A549 (cell line): Measurements from ENCODE around the gene ABHD2. TPM values are rescaled to one million over a fixed set of nuclear protein-coding genes. Genes with fewer than 3 reads are reported as not detected.

Source experiments
- ATAC-seq, 2 experiments: fragments of 200-7000 bp in 1 of 2; fragments of >200 bp in 1 of 2; cut with Nextera tagmentation in 1 of 2; cut with Tn5 transposase in 1 of 2; 3 replicates each; pipeline versions ENCODE4 v1.8.0 to v1.9.1; 2018 to 2020; ENCODE audit warnings: mild to moderate bottlenecking in 1 of 2, moderate library complexity in 1 of 2
- CTCF ChIA-PET: fragments of 300-600 bp; sonication (Branson Sonifier 250); formaldehyde crosslinking; extraction: SDS; loops from one replicate; lab custom pipeline; 2021; ENCODE audit warnings: antibody characterized with exemption, inconsistent platforms; lab: Yijun Ruan, JAX
- POLR2A ChIA-PET: fragments of 350-600 bp; formaldehyde crosslinking; extraction: SDS; loops from one replicate; lab custom pipeline; 2021; ENCODE audit warnings: antibody characterized with exemption, inconsistent platforms; lab: Yijun Ruan, JAX
- DNase-seq, 2 experiments: peaks; one replicate each; pipeline versions ENCODE4 v3.0.0 to v3.0.0-alpha.2; 2011 to 2016; ENCODE audit warnings: low read depth in 1 of 2, low spot score in 1 of 2
- FAIRE-seq: peaks from 2 replicates; lab custom pipeline; 2011; peaks lifted over from hg19 to GRCh38; lab: Jason Lieb, UNC
- H3K27ac ChIP-seq, 2 experiments: fragments of >200 bp; sonication (Bioruptor Twin); formaldehyde crosslinking; 3 replicates each; pipeline ENCODE4 v1.5.1; 2016 to 2017
- H3K4me1 ChIP-seq: fragments of >200 bp; sonication (Bioruptor Twin); formaldehyde crosslinking; 3 replicates; pipeline ENCODE4 v1.6.1; 2016
- H3K4me2 ChIP-seq: fragments of >200 bp; sonication (Bioruptor Twin); formaldehyde crosslinking; 3 replicates; pipeline ENCODE4 v1.6.1; 2016
- H3K4me3 ChIP-seq: fragments of >200 bp; sonication (Bioruptor Twin); formaldehyde crosslinking; 3 replicates; pipeline ENCODE4 v1.5.1; 2016
- H3K9me3 ChIP-seq: fragments of >200 bp; sonication (Bioruptor Twin); formaldehyde crosslinking; 3 replicates; pipeline ENCODE4 v1.6.1; 2016
- E2F6 ChIP-seq: IDR thresholded peaks from 2 replicates; pipeline ENCODE4 v1.6.1; 2012; ENCODE audit warnings: low read depth, borderline replicate concordance
- EHF ChIP-seq: fragments of 250-450 bp; sonication (Bioruptor Pico); IDR thresholded peaks from 2 replicates; pipeline ENCODE4 v1.5.0; 2020; ENCODE audit warnings: mild to moderate bottlenecking
- ESRRA ChIP-seq: fragments of 150-350 bp; IDR thresholded peaks from 2 replicates; pipeline ENCODE4 v1.6.1; 2014; ENCODE audit warnings: mild to moderate bottlenecking, low read length, borderline replicate concordance
- GATA3 ChIP-seq: IDR thresholded peaks from 2 replicates; pipeline ENCODE4 v1.6.1; 2012; ENCODE audit warnings: borderline replicate concordance
- HDAC2 ChIP-seq: fragments of 200-600 bp; sonication (generic); IDR thresholded peaks from 2 replicates; pipeline ENCODE4 v1.6.1; 2016
- JUN ChIP-seq, 2 experiments: fragments of >200 bp; sonication (Bioruptor Twin); formaldehyde crosslinking; IDR thresholded peaks; 2 replicates in 1 of 2; 3 replicates in 1 of 2; pipeline ENCODE4 v1.6.1; 2016 to 2017
- JUNB ChIP-seq: fragments of >200 bp; sonication (Bioruptor Twin); formaldehyde crosslinking; IDR thresholded peaks from 2 replicates; pipeline ENCODE4 v1.6.1; 2016
- KDM1A ChIP-seq: fragments of 200-600 bp; sonication (generic); IDR thresholded peaks from 2 replicates; pipeline ENCODE4 v1.6.1; 2016; ENCODE audit warnings: low read depth, mild to moderate bottlenecking
- KDM5A ChIP-seq: fragments of 200-600 bp; sonication (generic); IDR thresholded peaks from 2 replicates; pipeline ENCODE4 v1.6.1; 2016; ENCODE audit warnings: antibody characterized with exemption, mild to moderate bottlenecking
- MAFK ChIP-seq: fragments of 450-650 bp; IDR thresholded peaks from 2 replicates; pipeline ENCODE4 v1.6.1; 2014; ENCODE audit not compliant: partially characterized antibody
- PBX3 ChIP-seq: IDR thresholded peaks from 2 replicates; pipeline ENCODE4 v1.6.1; 2012
- PHF8 ChIP-seq: fragments of 200-600 bp; sonication (generic); IDR thresholded peaks from 2 replicates; pipeline ENCODE4 v1.6.1; 2016; ENCODE audit warnings: low read depth, mild to moderate bottlenecking, antibody characterized with exemption, moderate library complexity, borderline replicate concordance
- RCOR1 ChIP-seq: fragments of 150-350 bp; IDR thresholded peaks from 2 replicates; pipeline ENCODE4 v1.6.1; 2014; ENCODE audit warnings: antibody characterized with exemption, low read length, low read depth
- RFX5 ChIP-seq: fragments of 450-650 bp; IDR thresholded peaks from 2 replicates; pipeline ENCODE4 v1.7.1; 2014; ENCODE audit warnings: antibody characterized with exemption, mild to moderate bottlenecking, moderate library complexity
- RNF2 ChIP-seq: fragments of 200-600 bp; sonication (generic); IDR thresholded peaks from 2 replicates; pipeline ENCODE4 v1.6.1; 2016; ENCODE audit warnings: low read depth, mild to moderate bottlenecking, antibody characterized with exemption, moderate library complexity, borderline replicate concordance
- SMC3 ChIP-seq: fragments of >200 bp; sonication (Bioruptor Twin); formaldehyde crosslinking; IDR thresholded peaks from 3 replicates; pipeline ENCODE4 v1.6.1; 2018; ENCODE audit warnings: inconsistent platforms
- SREBF2 ChIP-seq: fragments of 450-650 bp; IDR thresholded peaks from 2 replicates; pipeline ENCODE4 v1.6.1; 2014; ENCODE audit warnings: mild to moderate bottlenecking, moderate library complexity
- TP53 ChIP-seq: fragments of 250-450 bp; sonication (Bioruptor Pico); IDR thresholded peaks from 2 replicates; pipeline ENCODE4 v1.5.0; 2021; ENCODE audit warnings: mild to moderate bottlenecking, moderate library complexity
- USF2 ChIP-seq: fragments of 450-650 bp; IDR thresholded peaks from 2 replicates; pipeline ENCODE4 v1.6.1; 2014; ENCODE audit warnings: antibody characterized with exemption
- ZSCAN20 ChIP-seq: fragments of 250-450 bp; sonication (Bioruptor Pico); IDR thresholded peaks from 2 replicates; pipeline ENCODE4 v1.8.0; 2022; ENCODE audit warnings: mild to moderate bottlenecking, moderate library complexity
- WGBS: methylation state at CpG from one replicate; pipeline ENCODE4 v1.1.6; 2017; ENCODE audit errors: missing lambda C conversion rate; 5-methylcytosine and 5-hydroxymethylcytosine counted together
- polyA plus RNA-seq, 4 experiments: library from polyadenylated mRNA; depleted of rRNA in 3 of 4; stranded (reverse); fragments of >200 nt; fragmentation: RNase III in 1 of 4; extraction: RNeasy Plus Mini Kit Qiagen cat#74134 plus additional on column Dnase treatment in 1 of 4; gene quantifications; 2 replicates in 3 of 4; 3 replicates in 1 of 4; pipeline ENCODE4 v1.2.3, GENCODE V29; 2011 to 2017

Gene ABHD2
- polyA plus RNA-seq, 2 of the 4 experiments (the other 2 are of a cell fraction), result 36.2 to 63.3 TPM

GRCh38 chr15:89150762-89151664, 62.8 kb downstream of the ABHD2 start:
- H3K27ac ChIP-seq, result no peak overlapping the region
- TF ChIP-seq SREBF2 (no peak), RFX5 (no peak), GATA3 (no peak), HDAC2 (no peak), PHF8 (no peak), MAFK (peak; percentile 24)
- ATAC-seq (no peak), DNase-seq (no peak), FAIRE-seq (no peak)
- no peak overlapping the region for H3K4me3 ChIP-seq
- peaks cover 7% of the 10 kb centered on the region; the same call in 2 of the 3 replicates for H3K4me1 ChIP-seq
- no peaks in the 10 kb centered on the region for H3K9me3 ChIP-seq
- WGBS, result 90% methylated on average over 12 of the region's 12 CpGs
- ChIA-PET CTCF (interaction anchor here (0.8 to 9.8 kb wide), 12 partner anchors 8 to 254 kb away, joined by 3 to 126 read pairs (median 6); no protein-coding TSS in a partner anchor), POLR2A (no interaction called here)
- H3K4me2 ChIP-seq, result no peak overlapping the region

- H3K4me1 ChIP-seq, result no peaks in the 10 kb centered on the region
- H3K4me2 ChIP-seq, result no peak overlapping the region
- no peak overlapping the region for H3K4me3 ChIP-seq
- ATAC-seq, result no peak
- TF ChIP-seq EHF (no peak), SMC3 (no peak), E2F6 (no peak), TP53 (no peak), PBX3 (no peak)
- TF ChIP-seq, all 56 proteins: peak for 0
- Histone ChIP-seq H3K9me3 (no peaks in the 10 kb centered on the region), H3K27ac (no peak overlapping the region)
- no peak for DNase-seq
- CTCF ChIA-PET, result interaction anchor here (0.6 to 15.4 kb wide), 4 partner anchors 10 to 243 kb away, joined by 3 to 203 read pairs (median 15); no protein-coding TSS in a partner anchor
- no peak for FAIRE-seq
- POLR2A ChIA-PET, result no interaction called here
- 96% methylated on average over 10 of the region's 10 CpGs for WGBS
Measured at GRCh38 chr15:89155122-89155521, 66.9 kb downstream of the ABHD2 start.

- ATAC-seq, result no peak
- Histone ChIP-seq H3K4me1 (no peaks in the 10 kb centered on the region), H3K4me2 (no peak overlapping the region), H3K27ac (no peak overlapping the region), H3K4me3 (no peak overlapping the region), H3K9me3 (no peaks in the 10 kb centered on the region)
- POLR2A ChIA-PET, result no interaction called here
- no peak for FAIRE-seq
- DNase-seq, result no peak
- TF ChIP-seq KDM5A (no peak), JUNB (no peak), E2F6 (no peak), USF2 (no peak), RCOR1 (no peak), RFX5 (no peak), EHF (no peak), ESRRA (no peak), KDM1A (no peak), ZSCAN20 (CRISPR knock-in tag) (no peak), RNF2 (no peak), JUN (IDR thresholded peaks at IDR 0.05) (no peak)
- 94% methylated on average over 6 of the region's 6 CpGs for WGBS
- CTCF ChIA-PET, result interaction anchor here (0.6 to 15.4 kb wide), 5 partner anchors 12 to 102 kb away, joined by 3 to 203 read pairs (median 19); no protein-coding TSS in a partner anchor
Measured at GRCh38 chr15:89155656-89156055, 67.4 kb downstream of the ABHD2 start.
